Measurements from ENCODE around the gene RB1.

The RB1 gene

DNA sequence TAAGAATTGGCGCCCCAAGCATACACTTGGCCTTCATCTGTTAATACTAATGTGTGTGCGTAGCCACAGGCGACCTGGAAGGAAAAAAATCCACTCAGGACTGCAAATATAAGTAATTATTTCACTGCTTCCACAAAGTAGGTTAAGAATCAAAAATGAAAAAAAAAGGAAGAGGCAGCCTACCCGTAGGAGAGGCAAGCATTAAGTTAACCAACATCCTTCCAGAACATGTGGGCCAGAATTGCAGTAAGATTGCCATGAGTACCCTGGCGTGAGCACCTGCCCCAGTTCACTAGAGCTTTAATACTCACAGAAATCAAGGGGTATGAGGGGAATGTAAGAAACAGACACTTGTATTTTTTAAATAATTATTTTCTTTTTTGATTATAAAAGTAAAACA lies 207.1 kb downstream of the RB1 start:
- TF ChIP-seq GATA2 (IDR thresholded peaks at IDR 0.05; ENCODE audit: low read depth, low read length) (no peak), GATA3 (IDR thresholded peaks at IDR 0.05; ENCODE audit: low read depth, low read length) (no peak)

DNA sequence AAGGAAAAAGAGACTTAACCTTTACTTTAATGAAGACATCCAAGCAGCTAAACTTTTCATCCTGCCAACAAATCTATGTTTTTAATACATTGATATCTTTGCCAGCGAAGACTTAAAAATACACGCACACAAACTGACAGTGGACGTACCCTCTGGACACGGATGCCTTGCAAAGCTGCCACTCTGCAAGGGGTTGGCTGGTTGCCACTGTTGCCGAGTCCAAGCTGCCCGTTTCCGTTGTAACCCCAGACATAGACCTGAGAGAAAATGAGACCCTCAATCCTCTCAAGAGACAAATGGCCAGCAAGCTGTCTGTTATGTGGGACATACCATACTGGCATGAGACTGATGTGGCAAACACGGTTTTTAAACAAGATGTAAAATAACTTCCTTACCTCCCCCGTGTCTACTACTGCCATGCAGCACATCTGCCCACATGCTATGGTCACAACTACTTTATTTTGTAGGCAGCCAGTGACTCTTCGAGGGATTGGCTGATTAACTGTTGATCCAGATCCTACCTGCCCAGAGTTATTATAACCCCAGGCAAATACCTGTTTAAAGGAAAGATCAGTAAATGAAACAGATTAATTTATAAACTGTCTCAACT lies 208.2 kb downstream of the RB1 start:
- TF ChIP-seq GATA3 (IDR thresholded peaks at IDR 0.05; ENCODE audit: low read depth, low read length) (no peak), GATA2 (IDR thresholded peaks at IDR 0.05; ENCODE audit: low read depth, low read length) (no peak)

DNA sequence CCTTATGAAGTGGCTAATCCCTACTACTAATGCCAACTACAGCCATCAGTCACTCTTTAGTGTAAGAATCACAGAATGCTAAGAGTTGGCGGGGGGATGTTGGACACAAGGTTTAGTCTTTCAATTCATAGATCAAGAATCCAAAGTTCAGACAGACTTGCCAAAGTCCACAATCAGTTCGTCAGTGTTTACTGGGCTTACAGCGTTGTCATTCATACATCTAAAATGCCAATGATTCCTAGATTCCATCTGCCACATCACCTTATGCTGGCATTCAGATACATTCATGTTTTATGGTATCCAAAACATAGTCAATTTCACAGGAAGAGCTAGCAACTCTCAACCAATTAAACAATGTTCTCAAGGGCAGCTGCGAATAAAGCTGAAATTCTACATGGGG lies 211.2 kb downstream of the RB1 start:
- TF ChIP-seq GATA2 (IDR thresholded peaks at IDR 0.05; ENCODE audit: low read depth, low read length) (no peak), GATA3 (IDR thresholded peaks at IDR 0.05; ENCODE audit: low read depth, low read length) (no peak)

DNA sequence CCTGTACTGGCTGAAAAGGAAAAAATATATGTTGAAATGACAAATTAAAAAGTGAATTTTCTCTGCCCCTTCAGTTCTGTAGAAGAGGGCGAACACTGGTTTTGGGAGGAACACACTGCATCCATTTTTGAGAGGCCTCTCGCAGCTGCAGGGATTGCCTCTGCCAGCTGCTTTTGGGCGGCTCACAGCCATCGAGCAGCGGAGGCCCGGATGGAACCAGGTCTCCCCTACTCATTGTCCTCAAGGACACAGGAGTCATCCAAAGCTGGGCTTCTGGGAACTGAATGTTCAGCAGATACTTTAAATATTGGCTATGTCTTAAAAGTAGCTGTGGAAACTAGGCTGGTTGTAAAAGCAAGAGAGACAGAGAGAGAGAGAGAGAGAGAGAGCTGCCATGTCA lies 212.2 kb downstream of the RB1 start:
- TF ChIP-seq GATA3 (IDR thresholded peaks at IDR 0.05; ENCODE audit: low read depth, low read length) (no peak), GATA2 (IDR thresholded peaks at IDR 0.05; ENCODE audit: low read depth, low read length) (no peak)

DNA sequence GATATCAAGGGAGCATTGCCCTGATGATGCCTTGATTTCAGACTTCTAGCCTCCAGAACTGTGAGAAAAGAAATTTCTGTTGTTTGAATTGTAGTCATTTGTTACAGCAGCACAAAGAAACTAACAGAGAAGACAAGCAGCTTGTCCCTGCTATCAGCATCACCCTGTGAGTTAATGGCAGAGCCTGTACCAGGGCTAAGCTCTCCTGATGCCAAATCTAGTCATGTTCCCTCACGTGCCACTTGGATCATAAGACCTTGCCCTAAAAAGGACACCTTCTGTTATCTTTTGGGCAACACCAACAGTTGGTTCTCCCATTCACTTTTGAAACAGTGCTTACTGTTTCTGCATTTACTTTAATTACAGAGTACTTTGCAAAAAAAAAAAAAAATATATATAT lies 214.5 kb downstream of the RB1 start:
- TF ChIP-seq GATA3 (IDR thresholded peaks at IDR 0.05; ENCODE audit: low read depth, low read length), result no peak
- TF ChIP-seq GATA2 (IDR thresholded peaks at IDR 0.05; ENCODE audit: low read depth, low read length), result no peak

DNA sequence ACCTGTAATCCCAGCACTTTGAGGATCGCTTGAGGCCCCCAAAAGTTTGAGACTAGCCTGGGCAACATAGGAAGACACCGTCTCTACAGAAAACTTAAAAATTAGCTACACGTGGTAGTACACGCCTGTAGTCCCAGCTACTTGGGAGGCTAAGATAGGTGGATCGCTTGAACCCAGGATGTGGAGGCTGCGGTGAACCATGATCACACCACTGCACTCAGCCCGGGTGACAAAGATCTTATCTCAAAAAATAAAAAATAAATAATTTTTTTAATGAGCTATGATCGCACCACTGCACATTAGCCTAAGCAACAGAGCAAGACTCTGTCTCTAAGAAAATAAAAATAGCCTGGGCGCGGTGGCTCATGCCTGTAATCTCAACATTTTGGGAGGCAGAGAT lies 222.7 kb downstream of the RB1 start:
- TF ChIP-seq GATA2 (IDR thresholded peaks at IDR 0.05; ENCODE audit: low read depth, low read length) (no peak), GATA3 (IDR thresholded peaks at IDR 0.05; ENCODE audit: low read depth, low read length) (no peak)

DNA sequence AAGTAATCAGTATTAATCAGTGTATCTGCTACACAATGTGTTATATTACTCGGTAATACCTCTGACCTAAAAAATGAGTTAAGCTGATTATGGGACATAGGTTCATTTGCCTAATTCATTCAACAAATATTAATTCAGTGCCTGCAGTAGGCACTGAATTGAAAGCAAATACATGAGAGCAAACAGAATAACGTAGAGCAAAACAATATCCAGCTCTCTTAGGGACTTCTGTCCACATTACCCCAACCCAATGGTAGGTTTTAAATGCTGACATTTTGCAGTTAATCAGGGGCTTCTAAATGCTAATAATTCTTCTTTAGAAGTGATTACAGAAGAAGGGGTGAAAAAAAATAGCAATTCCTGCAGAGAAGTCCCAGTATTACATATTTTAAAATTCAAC lies 224.4 kb downstream of the RB1 start:
- TF ChIP-seq GATA3 (IDR thresholded peaks at IDR 0.05; ENCODE audit: low read depth, low read length) (no peak), GATA2 (IDR thresholded peaks at IDR 0.05; ENCODE audit: low read depth, low read length) (no peak)

DNA sequence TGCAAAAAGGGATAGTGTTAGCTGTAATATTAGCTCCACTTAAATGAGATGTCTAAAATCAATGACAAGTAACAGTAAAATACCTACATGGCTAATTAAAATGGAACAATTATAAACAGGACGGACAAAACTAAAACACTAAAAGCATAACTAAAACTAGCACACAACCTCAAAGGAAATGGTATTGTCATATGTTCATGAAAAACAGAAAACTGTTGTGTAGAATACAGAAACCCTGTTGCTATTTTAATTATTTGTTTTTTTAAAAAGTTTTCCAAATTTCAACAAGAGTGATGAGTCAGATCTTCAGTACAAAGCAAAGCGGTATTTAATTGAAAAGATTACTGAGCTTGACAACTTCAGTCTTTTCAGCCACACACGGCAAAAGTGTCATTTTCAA lies 225.2 kb downstream of the RB1 start:
- TF ChIP-seq GATA3 (IDR thresholded peaks at IDR 0.05; ENCODE audit: low read depth, low read length), result no peak
- no peak for TF ChIP-seq GATA2 (IDR thresholded peaks at IDR 0.05; ENCODE audit: low read depth, low read length)

DNA sequence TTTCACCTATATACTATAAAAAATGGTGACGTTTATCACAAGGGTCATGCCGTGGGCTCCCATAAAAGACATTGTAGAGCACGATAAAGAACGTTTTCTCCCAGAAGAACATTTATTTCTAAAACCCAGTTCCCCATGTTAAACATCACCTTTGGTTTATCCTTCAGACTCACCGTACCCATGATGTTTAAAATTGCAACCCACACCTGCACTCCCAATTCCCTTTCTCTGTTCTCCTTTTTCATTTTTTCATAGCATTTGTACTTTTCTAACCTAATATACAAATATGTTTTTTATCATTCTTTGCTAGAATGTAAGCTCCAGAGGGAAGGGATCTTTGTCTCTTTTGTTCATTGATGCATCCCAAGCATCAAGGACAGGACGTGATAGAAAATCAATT lies 227.3 kb downstream of the RB1 start:
- no peak for TF ChIP-seq GATA2 (IDR thresholded peaks at IDR 0.05; ENCODE audit: low read depth, low read length)
- no peak for TF ChIP-seq GATA3 (IDR thresholded peaks at IDR 0.05; ENCODE audit: low read depth, low read length)
